ENCODE measurements around the gene NOL4L.

- TF ChIP-seq, protein P1, sequence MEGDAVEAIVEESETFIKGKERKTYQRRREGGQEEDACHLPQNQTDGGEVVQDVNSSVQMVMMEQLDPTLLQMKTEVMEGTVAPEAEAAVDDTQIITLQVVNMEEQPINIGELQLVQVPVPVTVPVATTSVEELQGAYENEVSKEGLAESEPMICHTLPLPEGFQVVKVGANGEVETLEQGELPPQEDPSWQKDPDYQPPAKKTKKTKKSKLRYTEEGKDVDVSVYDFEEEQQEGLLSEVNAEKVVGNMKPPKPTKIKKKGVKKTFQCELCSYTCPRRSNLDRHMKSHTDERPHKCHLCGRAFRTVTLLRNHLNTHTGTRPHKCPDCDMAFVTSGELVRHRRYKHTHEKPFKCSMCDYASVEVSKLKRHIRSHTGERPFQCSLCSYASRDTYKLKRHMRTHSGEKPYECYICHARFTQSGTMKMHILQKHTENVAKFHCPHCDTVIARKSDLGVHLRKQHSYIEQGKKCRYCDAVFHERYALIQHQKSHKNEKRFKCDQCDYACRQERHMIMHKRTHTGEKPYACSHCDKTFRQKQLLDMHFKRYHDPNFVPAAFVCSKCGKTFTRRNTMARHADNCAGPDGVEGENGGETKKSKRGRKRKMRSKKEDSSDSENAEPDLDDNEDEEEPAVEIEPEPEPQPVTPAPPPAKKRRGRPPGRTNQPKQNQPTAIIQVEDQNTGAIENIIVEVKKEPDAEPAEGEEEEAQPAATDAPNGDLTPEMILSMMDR (IDR thresholded peaks at IDR 0.05), result no peak
- TF ChIP-seq POLR2AphosphoS5 (IDR thresholded peaks at IDR 0.05), result no peak
Observed at GRCh38 chr20:32547753-32548034, 37.4 kb downstream of the NOL4L start.
